CD14-positive monocyte (primary cell): ENCODE data around the gene JDP2. TPM values are rescaled to one million over a fixed set of nuclear protein-coding genes. Genes with fewer than 3 reads are reported as not detected.

Source experiments
- DNase-seq, 3 donors: peaks; one replicate each; pipeline ENCODE4 v3.0.0-alpha.2; 2011 to 2022
- H2AFZ ChIP-seq: 2 replicates; pipeline ENCODE4 v1.6.0; 2012; ENCODE audit warnings: mild to moderate bottlenecking, low read depth, low read length, inconsistent platforms; ENCODE audit not compliant: insufficient read depth, poor library complexity, severe bottlenecking
- H3K27ac ChIP-seq, 2 donors: 1 replicate in 1 of 2; 2 replicates in 1 of 2; pipeline ENCODE4 v1.5.1; 2012 to 2013; ENCODE audit warnings: low read length in 2 of 2, control low read depth in 1 of 2, inconsistent platforms in 1 of 2, low read depth in 1 of 2, mild to moderate bottlenecking in 1 of 2
- H3K27me3 ChIP-seq, 2 donors: one replicate each; pipeline versions ENCODE4 v1.6.0 to v1.6.1; 2011 to 2013; ENCODE audit warnings: low read length in 2 of 2; ENCODE audit not compliant: control insufficient read depth in 2 of 2, insufficient read depth in 2 of 2
- H3K36me3 ChIP-seq, 2 donors: replicated peaks in 1 of 2; 1 replicate in 1 of 2; 2 replicates in 1 of 2; pipeline versions ENCODE4 v1.5.1 to v1.6.1; 2012 to 2013; ENCODE audit warnings: low read length in 2 of 2, control low read depth in 1 of 2, inconsistent platforms in 1 of 2, mild to moderate bottlenecking in 1 of 2; ENCODE audit not compliant: insufficient read depth in 2 of 2, control insufficient read depth in 1 of 2
- H3K4me1 ChIP-seq, 2 donors: 1 replicate in 1 of 2; 2 replicates in 1 of 2; pipeline versions ENCODE4 v1.5.1 to v1.6.1; 2012 to 2013; ENCODE audit warnings: low read length in 2 of 2, control low read depth in 1 of 2, inconsistent platforms in 1 of 2, mild to moderate bottlenecking in 1 of 2, moderate library complexity in 1 of 2; ENCODE audit not compliant: insufficient read depth in 2 of 2, control insufficient read depth in 1 of 2
- H3K4me2 ChIP-seq: replicated peaks from 2 replicates; pipeline ENCODE3; 2012; ENCODE audit warnings: low read length, moderate library complexity, mild to moderate bottlenecking; ENCODE audit not compliant: poor library complexity, severe bottlenecking; ENCODE audit errors: extremely low read depth
- H3K4me3 ChIP-seq, 3 experiments: fragments of 200-600 bp in 1 of 3; sonication (generic) in 1 of 3; replicated peaks in 1 of 3; 1 replicate in 2 of 3; 2 replicates in 1 of 3; pipeline ENCODE4 v1.5.1; 2011 to 2013; ENCODE audit warnings: low read length in 3 of 3, mild to moderate bottlenecking in 3 of 3, control low read depth in 2 of 3, low read depth in 2 of 3, inconsistent platforms in 1 of 3, moderate library complexity in 1 of 3
- H3K79me2 ChIP-seq: 2 replicates; pipeline ENCODE4 v1.6.0; 2012; ENCODE audit warnings: mild to moderate bottlenecking, control low read depth, inconsistent platforms, low read length, moderate library complexity; ENCODE audit not compliant: insufficient read depth
- H3K9ac ChIP-seq: 2 replicates; pipeline ENCODE4 v1.6.0; 2017; ENCODE audit warnings: low read length, mild to moderate bottlenecking; ENCODE audit not compliant: insufficient read depth, poor library complexity, severe bottlenecking
- H3K9me3 ChIP-seq, 2 donors: replicated peaks in 1 of 2; 1 replicate in 1 of 2; 2 replicates in 1 of 2; pipeline versions ENCODE4 v1.5.1 to v1.6.1; 2012 to 2013; ENCODE audit warnings: low read length in 2 of 2, control low read depth in 1 of 2; ENCODE audit not compliant: control insufficient read depth in 1 of 2, insufficient read depth in 1 of 2
- H4K20me1 ChIP-seq: 2 replicates; pipeline ENCODE4 v1.6.0; 2012; ENCODE audit warnings: mild to moderate bottlenecking, low read length, control low read depth, moderate library complexity; ENCODE audit not compliant: insufficient read depth
- H3K27ac Mint-ChIP-seq, 7 donors: one replicate each; pipeline ENCODE4 v1.8.0; 2020; ENCODE audit warnings: mild to moderate bottlenecking in 7 of 7, mixed read lengths in 7 of 7, moderate library complexity in 6 of 7, inconsistent platforms in 2 of 7
- H3K27me3 Mint-ChIP-seq, 3 donors: one replicate each; pipeline ENCODE4 v1.8.0; 2021 to 2022; ENCODE audit warnings: low read depth in 3 of 3, mild to moderate bottlenecking in 3 of 3, mixed read lengths in 3 of 3, moderate library complexity in 3 of 3, inconsistent platforms in 1 of 3
- H3K36me3 Mint-ChIP-seq, 2 donors: one replicate each; pipeline ENCODE4 v1.8.0; 2020; ENCODE audit warnings: mixed read lengths in 2 of 2, inconsistent platforms in 1 of 2, mild to moderate bottlenecking in 1 of 2
- H3K4me1 Mint-ChIP-seq: one replicate; pipeline ENCODE4 v1.8.0; 2020; ENCODE audit warnings: mild to moderate bottlenecking, mixed read lengths
- H3K4me3 Mint-ChIP-seq, 2 donors: one replicate each; pipeline ENCODE4 v1.8.0; 2020; ENCODE audit warnings: mild to moderate bottlenecking in 2 of 2, mixed read lengths in 2 of 2, moderate library complexity in 1 of 2
- H3K9me3 Mint-ChIP-seq, 7 donors: one replicate each; pipeline ENCODE4 v1.8.0; 2020 to 2022; ENCODE audit warnings: mixed read lengths in 7 of 7, mild to moderate bottlenecking in 6 of 7, moderate library complexity in 6 of 7, inconsistent platforms in 2 of 7
- CTCF ChIP-seq: fragments of 200-600 bp; IDR thresholded peaks from one replicate; pipeline ENCODE4 v1.8.0; 2022; ENCODE audit warnings: antibody characterized with exemption, mild to moderate bottlenecking
- WGBS: methylation state at CpG from one replicate; pipeline ENCODE4 v1.1.5; 2013; ENCODE audit warnings: missing lambda C conversion rate; ENCODE audit not compliant: insufficient coverage; 5-methylcytosine and 5-hydroxymethylcytosine counted together
- intact Hi-C, 2 donors: fragments of 100-400 bp; cut with micrococcal nuclease; formaldehyde crosslinking; loops; one replicate each; pipeline versions ENCODE4 v1.15.0 to v1.15.1; 2023
- polyA plus RNA-seq, 3 donors: library from polyadenylated mRNA; depleted of rRNA in 1 of 3; unstranded in 2 of 3; stranded (reverse) in 1 of 3; fragments of 300-500 nt in 2 of 3; fragments of >200 nt in 1 of 3; fragmentation: Illumina TruSeq in 2 of 3; gene quantifications; 1 replicate in 2 of 3; 2 replicates in 1 of 3; pipeline ENCODE4 v1.2.3, GENCODE V29; 2012 to 2021

The JDP2 gene
- polyA plus RNA-seq, 3 donors = 3.5 to 69.2 (median 14.2) TPM

GRCh38 chr14:75438486-75439080 is 10.8 kb downstream of the JDP2 start:
- Mint-ChIP-seq H3K4me1 (peaks cover 47% of the 10 kb centered on the region), H3K9me3 (no peaks in the 10 kb centered on the region), H3K4me3 (no peak overlapping the region), H3K36me3 (peaks cover 92 to 94% of the 10 kb centered on the region in 2 donors), H3K27me3 (peaks cover 0 to 2% (median 0%) of the 10 kb centered on the region in 3 donors), H3K27ac (peak overlapping the region in 2 of 7 donors; percentile 42 to 50)
- Histone ChIP-seq H3K9ac (no peak overlapping the region), H3K4me1 (peaks cover 20 to 37% of the 10 kb centered on the region in 2 donors), H2AFZ (no peak overlapping the region), H3K4me2 (no peak overlapping the region), H3K27ac (no peak overlapping the region), H3K27me3 (no peaks in the 10 kb centered on the region), H3K36me3 (peaks cover 86 to 96% of the 10 kb centered on the region in 2 donors), H3K9me3 (no peaks in the 10 kb centered on the region), H3K79me2 (peaks cover 97% of the 10 kb centered on the region), H4K20me1 (peaks cover 100% of the 10 kb centered on the region), H3K4me3 (no peak overlapping the region)
- no peak for DNase-seq
- intact Hi-C loops = no loop called here
- WGBS = 95% methylated on average over 15 of the region's 16 CpGs
- no peak for TF ChIP-seq CTCF

GRCh38 chr14:75439989-75440388 is 12.2 kb downstream of the JDP2 start:
- intact Hi-C loops = no loop called here
- H3K4me3 Mint-ChIP-seq = no peak overlapping the region
- TF ChIP-seq CTCF = no peak
- no peak overlapping the region for H3K4me3 ChIP-seq
- H3K27ac ChIP-seq = no peak overlapping the region
- peaks cover 82 to 96% of the 10 kb centered on the region in 2 donors for H3K36me3 ChIP-seq
- peak overlapping the region in 1 of 7 donors; percentile 14 for H3K27ac Mint-ChIP-seq
- no peak overlapping the region for H3K9ac ChIP-seq
- H3K27me3 Mint-ChIP-seq = peaks cover 0 to 2% (median 0%) of the 10 kb centered on the region in 3 donors
- peaks cover 36% of the 10 kb centered on the region for H3K4me1 Mint-ChIP-seq
- H3K9me3 ChIP-seq = no peaks in the 10 kb centered on the region
- H3K27me3 ChIP-seq = no peaks in the 10 kb centered on the region
- DNase-seq = no peak
- H3K79me2 ChIP-seq = peaks cover 94% of the 10 kb centered on the region
- no peak overlapping the region for H2AFZ ChIP-seq
- peaks cover 15 to 28% of the 10 kb centered on the region in 2 donors for H3K4me1 ChIP-seq
- 96% methylated on average over 9 of the region's 13 CpGs for WGBS
- H3K9me3 Mint-ChIP-seq = no peaks in the 10 kb centered on the region
- H4K20me1 ChIP-seq = peaks cover 100% of the 10 kb centered on the region
- peaks cover 90 to 94% of the 10 kb centered on the region in 2 donors for H3K36me3 Mint-ChIP-seq
- no peak overlapping the region for H3K4me2 ChIP-seq
